Neural progenitor cell (in vitro differentiated cells): ENCODE results near the gene RFX3. TPM values are rescaled to one million over a fixed set of nuclear protein-coding genes. Genes with fewer than 3 reads are reported as not detected.

Source experiments
- DNase-seq: peaks from one replicate; pipeline ENCODE4 v3.0.0-alpha.2; 2016; ENCODE audit warnings: low spot score
- H2AFZ ChIP-seq: fragments of 200-600 bp; sonication (generic); replicated peaks from 2 replicates; pipeline ENCODE4 v1.6.1; 2016; ENCODE audit warnings: antibody characterized with exemption
- H3F3A ChIP-seq: fragments of 200-600 bp; sonication (generic); 2 replicates; pipeline ENCODE4 v1.6.1; 2016; ENCODE audit warnings: antibody characterized with exemption, low read depth
- H3K27ac ChIP-seq: fragments of 200-600 bp; sonication (generic); 2 replicates; pipeline ENCODE4 v1.5.1; 2016; ENCODE audit warnings: mild to moderate bottlenecking
- H3K27me3 ChIP-seq: fragments of 200-600 bp; sonication (generic); 2 replicates; pipeline ENCODE4 v1.6.1; 2016; ENCODE audit warnings: mild to moderate bottlenecking, moderate library complexity
- H3K36me3 ChIP-seq: fragments of 200-600 bp; sonication (generic); 2 replicates; pipeline ENCODE4 v1.5.1; 2016
- H3K4me1 ChIP-seq: fragments of 200-600 bp; sonication (generic); 2 replicates; pipeline ENCODE4 v1.6.1; 2016; ENCODE audit warnings: mixed run types
- H3K4me2 ChIP-seq: fragments of 200-600 bp; sonication (generic); 2 replicates; pipeline ENCODE4 v1.6.1; 2016
- H3K4me3 ChIP-seq: fragments of 200-600 bp; sonication (generic); 2 replicates; pipeline ENCODE4 v1.5.1; 2016
- H3K79me2 ChIP-seq: fragments of 200-600 bp; sonication (generic); 2 replicates; pipeline ENCODE4 v1.6.1; 2016; ENCODE audit warnings: low read depth
- H3K9ac ChIP-seq: fragments of 200-600 bp; sonication (generic); 2 replicates; pipeline ENCODE4 v1.6.1; 2016
- H3K9me3 ChIP-seq: fragments of 200-600 bp; sonication (generic); 2 replicates; pipeline ENCODE4 v1.5.1; 2016; ENCODE audit warnings: low read depth
- H4K20me1 ChIP-seq: fragments of 200-600 bp; sonication (generic); 2 replicates; pipeline ENCODE4 v1.6.1; 2016; ENCODE audit warnings: low read depth
- H3K27ac Mint-ChIP-seq: 3 replicates; pipeline ENCODE4 v1.8.0; 2021; ENCODE audit warnings: mixed read lengths
- H3K27me3 Mint-ChIP-seq: 2 replicates; pipeline ENCODE4 v1.8.0; 2022; ENCODE audit warnings: low read depth, mild to moderate bottlenecking, inconsistent platforms, moderate library complexity, mixed read lengths; ENCODE audit not compliant: insufficient read depth
- H3K36me3 Mint-ChIP-seq: 3 replicates; pipeline ENCODE4 v1.8.0; 2021; ENCODE audit warnings: mixed read lengths
- H3K4me1 Mint-ChIP-seq: 3 replicates; pipeline ENCODE4 v1.8.0; 2021; ENCODE audit warnings: mixed read lengths
- H3K4me3 Mint-ChIP-seq: 3 replicates; pipeline ENCODE4 v1.8.0; 2021; ENCODE audit warnings: mild to moderate bottlenecking, moderate library complexity, mixed read lengths
- H3K9me3 Mint-ChIP-seq: 3 replicates; pipeline ENCODE4 v1.8.0; 2020; ENCODE audit warnings: mixed read lengths
- EZH2 ChIP-seq: fragments of 200-600 bp; sonication (generic); IDR thresholded peaks from 2 replicates; pipeline ENCODE4 v1.6.1; 2017; ENCODE audit warnings: antibody characterized with exemption, mild to moderate bottlenecking, moderate library complexity
- EZH2phosphoT487 ChIP-seq: fragments of 200-600 bp; sonication (generic); IDR thresholded peaks from 2 replicates; pipeline ENCODE4 v1.6.1; 2017; ENCODE audit warnings: antibody characterized with exemption
- total RNA-seq: library from RNA; depleted of rRNA; stranded (reverse); fragments of >200 nt; gene quantifications from 2 replicates; pipeline ENCODE4 v1.2.3, GENCODE V29; 2015; ENCODE audit warnings: low replicate concordance
- TF ChIP-seq, protein P1 (sequence below): fragments of 200-600 bp; sonication (generic); IDR thresholded peaks from 2 replicates; pipeline ENCODE4 v1.5.1; 2017; ENCODE audit warnings: antibody characterized with exemption, mild to moderate bottlenecking

RFX3 gene
- total RNA-seq, 1 donor from 2014 or later = 39.6 TPM

DNA sequence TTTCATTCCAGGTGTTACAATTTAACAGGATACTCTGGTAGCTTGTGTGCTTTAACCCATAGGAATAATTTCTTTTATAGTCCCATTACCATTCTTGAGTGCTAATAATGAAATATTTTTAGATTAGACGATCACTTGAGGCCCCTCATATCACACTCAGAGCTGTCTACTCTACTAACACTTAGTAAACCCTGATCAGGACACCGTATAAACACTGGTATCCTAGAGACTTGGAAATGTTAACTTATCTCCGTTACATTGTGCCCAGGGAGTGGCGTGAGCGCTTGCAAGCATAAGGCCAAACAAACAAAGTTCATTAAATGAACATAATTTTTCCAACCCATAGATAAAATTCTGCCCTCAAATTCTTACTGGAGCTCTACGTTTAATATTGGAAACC is 42.2 kb upstream of the RFX3 start:
- no peak overlapping the region for H2AFZ ChIP-seq
- H4K20me1 ChIP-seq = no peaks in the 10 kb centered on the region
- H3K4me2 ChIP-seq = no peak overlapping the region
- no peaks in the 10 kb centered on the region for H3K27me3 ChIP-seq
- no peak for DNase-seq
- Mint-ChIP-seq H3K9me3 (no peaks in the 10 kb centered on the region), H3K27ac (no peak overlapping the region), H3K4me3 (no peak overlapping the region), H3K36me3 (peaks cover 4% of the 10 kb centered on the region), H3K27me3 (peaks cover 3% of the 10 kb centered on the region), H3K4me1 (no peaks in the 10 kb centered on the region)
- H3K4me1 ChIP-seq = peaks cover 4% of the 10 kb centered on the region
- TF ChIP-seq EZH2phosphoT487 = no peak
- TF ChIP-seq EZH2 = no peak
- TF ChIP-seq, protein P1, sequence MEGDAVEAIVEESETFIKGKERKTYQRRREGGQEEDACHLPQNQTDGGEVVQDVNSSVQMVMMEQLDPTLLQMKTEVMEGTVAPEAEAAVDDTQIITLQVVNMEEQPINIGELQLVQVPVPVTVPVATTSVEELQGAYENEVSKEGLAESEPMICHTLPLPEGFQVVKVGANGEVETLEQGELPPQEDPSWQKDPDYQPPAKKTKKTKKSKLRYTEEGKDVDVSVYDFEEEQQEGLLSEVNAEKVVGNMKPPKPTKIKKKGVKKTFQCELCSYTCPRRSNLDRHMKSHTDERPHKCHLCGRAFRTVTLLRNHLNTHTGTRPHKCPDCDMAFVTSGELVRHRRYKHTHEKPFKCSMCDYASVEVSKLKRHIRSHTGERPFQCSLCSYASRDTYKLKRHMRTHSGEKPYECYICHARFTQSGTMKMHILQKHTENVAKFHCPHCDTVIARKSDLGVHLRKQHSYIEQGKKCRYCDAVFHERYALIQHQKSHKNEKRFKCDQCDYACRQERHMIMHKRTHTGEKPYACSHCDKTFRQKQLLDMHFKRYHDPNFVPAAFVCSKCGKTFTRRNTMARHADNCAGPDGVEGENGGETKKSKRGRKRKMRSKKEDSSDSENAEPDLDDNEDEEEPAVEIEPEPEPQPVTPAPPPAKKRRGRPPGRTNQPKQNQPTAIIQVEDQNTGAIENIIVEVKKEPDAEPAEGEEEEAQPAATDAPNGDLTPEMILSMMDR = no peak
- no peak overlapping the region for H3K27ac ChIP-seq
- H3K9ac ChIP-seq = no peak overlapping the region
- no peaks in the 10 kb centered on the region for H3F3A ChIP-seq
- no peak overlapping the region for H3K4me3 ChIP-seq
- H3K36me3 ChIP-seq = no peaks in the 10 kb centered on the region
- no peaks in the 10 kb centered on the region for H3K9me3 ChIP-seq
- H3K79me2 ChIP-seq = no peaks in the 10 kb centered on the region

DNA sequence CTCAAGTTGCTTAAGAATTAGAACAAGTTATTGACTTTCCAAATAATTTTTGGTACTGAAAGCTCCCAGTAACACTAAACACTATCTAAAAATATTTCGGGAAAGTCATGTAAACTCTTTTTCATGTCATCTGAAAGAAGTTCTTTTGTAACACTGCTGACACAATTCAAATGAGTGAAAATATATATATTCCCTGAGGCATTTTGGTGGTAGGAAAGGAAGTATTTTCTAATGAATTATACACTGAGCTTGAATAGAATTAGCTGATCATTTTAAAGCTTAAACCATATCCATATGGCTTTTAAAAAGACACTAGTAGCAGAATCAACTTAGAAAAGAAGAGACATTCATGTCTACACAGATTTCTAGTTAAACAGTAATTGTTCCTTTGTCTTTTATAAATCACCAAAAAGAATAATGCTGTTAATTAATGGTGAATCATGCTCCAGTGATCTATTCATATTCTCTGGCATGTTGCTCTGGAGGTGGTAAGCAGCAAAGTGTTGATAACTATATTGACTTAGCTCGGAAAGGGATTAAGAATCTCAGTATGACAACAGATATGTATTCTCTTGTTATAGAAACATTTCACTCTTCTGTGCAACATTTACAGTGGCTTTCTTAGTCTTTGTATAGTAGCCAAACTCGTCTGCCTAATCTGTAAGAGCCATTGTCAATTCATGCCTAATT is 27.4 kb upstream of the RFX3 start:
- no peak overlapping the region for H3K9ac ChIP-seq
- no peaks in the 10 kb centered on the region for H3K36me3 ChIP-seq
- Mint-ChIP-seq H3K27ac (no peak overlapping the region), H3K27me3 (no peaks in the 10 kb centered on the region), H3K4me1 (peaks cover 9% of the 10 kb centered on the region), H3K36me3 (peaks cover 30% of the 10 kb centered on the region), H3K4me3 (no peak overlapping the region), H3K9me3 (peaks cover 5% of the 10 kb centered on the region)
- H2AFZ ChIP-seq = no peak overlapping the region
- no peaks in the 10 kb centered on the region for H3K27me3 ChIP-seq
- no peaks in the 10 kb centered on the region for H3K79me2 ChIP-seq
- H3K4me2 ChIP-seq = no peak overlapping the region
- peaks cover 5% of the 10 kb centered on the region for H3K9me3 ChIP-seq
- no peaks in the 10 kb centered on the region for H4K20me1 ChIP-seq
- no peaks in the 10 kb centered on the region for H3F3A ChIP-seq
- H3K27ac ChIP-seq = no peak overlapping the region
- no peak overlapping the region for H3K4me3 ChIP-seq
- TF ChIP-seq, protein P1 = no peak
- peaks cover 5% of the 10 kb centered on the region for H3K4me1 ChIP-seq
- no peak for DNase-seq

DNA sequence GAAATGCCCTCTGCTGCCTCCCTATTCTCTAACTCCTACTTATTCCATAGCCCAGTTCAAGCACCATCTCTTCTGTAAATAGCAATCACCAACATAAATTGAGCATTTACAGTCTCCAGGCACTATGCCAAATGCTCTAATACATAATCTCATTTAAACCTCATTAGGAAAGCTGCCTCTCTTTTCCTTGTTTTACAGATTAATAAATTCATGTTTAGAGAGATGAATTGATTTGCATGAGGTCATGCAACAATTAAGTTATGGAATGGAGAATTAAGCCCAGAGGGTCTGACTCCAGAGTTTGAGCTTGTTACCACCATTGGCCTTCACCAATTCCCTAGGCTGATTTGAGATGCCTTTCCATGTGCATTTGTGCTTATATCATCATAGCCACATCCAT is 23.4 kb upstream of the RFX3 start:
- peaks cover 5% of the 10 kb centered on the region for H3K4me1 ChIP-seq
- H3K27me3 Mint-ChIP-seq = no peaks in the 10 kb centered on the region
- H3K4me1 Mint-ChIP-seq = peaks cover 9% of the 10 kb centered on the region
- no peaks in the 10 kb centered on the region for H3F3A ChIP-seq
- H3K4me2 ChIP-seq = no peak overlapping the region
- no peak overlapping the region for H3K27ac ChIP-seq
- H4K20me1 ChIP-seq = no peaks in the 10 kb centered on the region
- no peak overlapping the region for H3K4me3 Mint-ChIP-seq
- DNase-seq = no peak
- no peaks in the 10 kb centered on the region for H3K79me2 ChIP-seq
- H3K36me3 ChIP-seq = no peaks in the 10 kb centered on the region
- no peak overlapping the region for H3K9ac ChIP-seq
- no peak overlapping the region for H2AFZ ChIP-seq
- no peaks in the 10 kb centered on the region for H3K9me3 Mint-ChIP-seq
- peaks cover 6% of the 10 kb centered on the region for H3K36me3 Mint-ChIP-seq
- no peak overlapping the region for H3K4me3 ChIP-seq
- TF ChIP-seq, protein P1 = no peak
- no peak for TF ChIP-seq EZH2
- no peak overlapping the region for H3K27ac Mint-ChIP-seq
- no peaks in the 10 kb centered on the region for H3K27me3 ChIP-seq
- no peaks in the 10 kb centered on the region for H3K9me3 ChIP-seq
